HFF-Myc (cell line): ENCODE results near the gene RIN3.

Source experiments
- DNase-seq: peaks from one replicate; pipeline ENCODE4 v3.0.0-alpha.2; 2011; ENCODE audit warnings: low read depth; ENCODE audit errors: extremely low read depth
- H3K4me3 ChIP-seq: replicated peaks from 2 replicates; pipeline ENCODE4 v1.5.1; 2011; ENCODE audit warnings: low read depth, mild to moderate bottlenecking, control low read depth, low read length
- TF ChIP-seq, protein P1 (sequence below): IDR thresholded peaks from 2 replicates; pipeline ENCODE4 v1.5.1; 2012; ENCODE audit warnings: mild to moderate bottlenecking, low read depth, low read length, control low read depth; ENCODE audit errors: missing control alignments

Gene RIN3

DNA sequence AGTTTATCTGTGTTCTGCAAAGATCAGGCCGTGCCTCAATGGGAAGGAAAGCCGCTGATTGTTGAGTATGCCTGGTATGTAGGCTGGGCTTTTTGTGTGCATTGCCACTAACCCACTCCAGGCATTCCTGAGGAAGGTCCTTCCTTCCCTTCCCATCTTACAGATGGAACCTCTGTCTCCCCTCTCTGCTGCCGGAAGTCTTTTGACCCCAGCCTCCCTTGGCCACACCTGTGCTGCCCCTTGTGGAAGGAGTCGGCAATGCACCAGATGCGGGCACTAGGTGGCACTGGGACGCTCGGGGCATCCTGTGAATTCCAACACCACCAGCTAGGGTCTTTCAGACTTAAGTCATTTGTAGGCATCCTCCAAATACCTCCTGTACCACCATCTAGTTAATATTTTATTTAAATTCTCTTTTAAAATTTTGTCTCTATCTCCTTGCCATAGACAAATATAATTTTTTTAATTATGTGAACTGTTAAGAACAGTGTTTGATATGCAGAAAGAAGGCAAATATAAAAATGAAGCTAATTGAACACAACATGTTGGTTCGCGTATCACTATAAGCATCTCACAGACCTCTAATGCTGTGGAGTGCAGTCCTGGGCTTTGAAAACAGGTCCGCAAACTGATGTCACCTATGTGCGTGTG is 99.6 kb downstream of the RIN3 start:
- no peak for DNase-seq
- H3K4me3 ChIP-seq = no peak overlapping the region
- TF ChIP-seq, protein P1, sequence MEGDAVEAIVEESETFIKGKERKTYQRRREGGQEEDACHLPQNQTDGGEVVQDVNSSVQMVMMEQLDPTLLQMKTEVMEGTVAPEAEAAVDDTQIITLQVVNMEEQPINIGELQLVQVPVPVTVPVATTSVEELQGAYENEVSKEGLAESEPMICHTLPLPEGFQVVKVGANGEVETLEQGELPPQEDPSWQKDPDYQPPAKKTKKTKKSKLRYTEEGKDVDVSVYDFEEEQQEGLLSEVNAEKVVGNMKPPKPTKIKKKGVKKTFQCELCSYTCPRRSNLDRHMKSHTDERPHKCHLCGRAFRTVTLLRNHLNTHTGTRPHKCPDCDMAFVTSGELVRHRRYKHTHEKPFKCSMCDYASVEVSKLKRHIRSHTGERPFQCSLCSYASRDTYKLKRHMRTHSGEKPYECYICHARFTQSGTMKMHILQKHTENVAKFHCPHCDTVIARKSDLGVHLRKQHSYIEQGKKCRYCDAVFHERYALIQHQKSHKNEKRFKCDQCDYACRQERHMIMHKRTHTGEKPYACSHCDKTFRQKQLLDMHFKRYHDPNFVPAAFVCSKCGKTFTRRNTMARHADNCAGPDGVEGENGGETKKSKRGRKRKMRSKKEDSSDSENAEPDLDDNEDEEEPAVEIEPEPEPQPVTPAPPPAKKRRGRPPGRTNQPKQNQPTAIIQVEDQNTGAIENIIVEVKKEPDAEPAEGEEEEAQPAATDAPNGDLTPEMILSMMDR = peak; percentile 90

DNA sequence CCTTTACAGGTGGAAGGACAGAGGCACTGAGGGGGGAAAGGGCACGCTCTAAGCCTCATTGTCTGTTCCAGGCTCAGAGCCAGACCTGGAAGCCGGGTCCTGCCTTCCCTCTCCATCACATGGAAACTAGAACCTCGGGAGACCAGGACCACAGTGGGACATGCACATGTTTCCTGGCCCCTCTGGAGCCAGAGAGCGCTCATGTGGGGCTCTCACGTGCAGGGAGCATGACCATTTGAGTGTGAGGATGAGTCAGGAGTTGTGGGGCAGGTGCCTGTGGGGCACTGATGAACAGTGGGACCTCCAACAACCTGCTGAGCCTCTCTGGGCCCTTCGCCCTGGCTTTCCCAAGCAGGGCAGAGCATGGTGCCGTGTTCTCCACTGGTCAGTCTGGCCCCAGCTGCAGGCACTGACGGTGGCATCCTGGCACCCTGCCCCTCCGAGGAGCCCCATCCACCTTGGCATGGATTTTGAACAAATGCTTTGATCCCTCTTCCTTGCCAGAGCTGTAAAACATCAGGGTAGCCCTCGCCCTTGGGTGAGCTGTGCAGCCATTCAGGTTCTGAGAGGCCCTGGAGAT is 100.2 kb downstream of the RIN3 start:
- H3K4me3 ChIP-seq = no peak overlapping the region
- TF ChIP-seq, protein P1 = no peak
- no peak for DNase-seq

DNA sequence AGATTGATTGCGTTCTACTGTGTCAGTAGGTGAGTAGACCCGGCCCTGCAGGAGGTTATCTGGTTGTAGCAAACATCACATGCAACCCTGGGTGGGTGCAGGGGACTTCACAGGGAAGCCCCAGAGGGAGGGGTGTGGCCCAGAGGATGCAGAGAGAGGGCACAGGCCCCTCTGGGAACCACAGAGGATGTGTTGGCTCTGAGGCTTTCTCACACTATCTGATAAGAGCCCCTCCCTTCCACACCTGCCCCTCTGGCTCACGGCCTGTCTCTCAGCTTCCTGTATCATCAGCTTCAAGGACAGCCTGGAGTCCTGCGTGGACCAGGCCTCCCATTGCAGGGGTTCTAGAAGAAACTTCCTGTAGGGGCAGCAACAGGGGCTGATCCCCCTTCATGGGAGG is 101.9 kb downstream of the RIN3 start:
- H3K4me3 ChIP-seq = no peak overlapping the region
- DNase-seq = no peak
- TF ChIP-seq, protein P1 = no peak

DNA sequence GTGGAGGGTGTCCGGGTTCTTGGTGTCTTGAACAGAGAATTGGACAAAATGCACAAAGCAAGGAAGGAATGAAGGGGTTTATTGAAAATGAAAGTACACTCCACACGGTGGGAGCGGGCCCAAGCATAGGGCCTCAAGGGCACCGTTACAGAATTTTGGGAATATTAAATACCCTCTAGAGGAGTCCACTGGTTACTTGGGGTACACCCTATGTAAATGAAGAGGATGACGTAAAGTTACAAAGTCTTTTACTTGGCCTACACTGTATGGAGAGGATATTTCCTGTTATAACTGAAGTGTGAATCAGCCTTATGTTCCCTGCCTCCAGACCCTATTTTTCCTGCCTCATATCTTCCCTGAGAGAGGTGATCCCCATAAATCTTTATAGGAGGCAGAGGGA is 102.6 kb downstream of the RIN3 start:
- no peak overlapping the region for H3K4me3 ChIP-seq
- DNase-seq = no peak
- TF ChIP-seq, protein P1 = no peak

DNA sequence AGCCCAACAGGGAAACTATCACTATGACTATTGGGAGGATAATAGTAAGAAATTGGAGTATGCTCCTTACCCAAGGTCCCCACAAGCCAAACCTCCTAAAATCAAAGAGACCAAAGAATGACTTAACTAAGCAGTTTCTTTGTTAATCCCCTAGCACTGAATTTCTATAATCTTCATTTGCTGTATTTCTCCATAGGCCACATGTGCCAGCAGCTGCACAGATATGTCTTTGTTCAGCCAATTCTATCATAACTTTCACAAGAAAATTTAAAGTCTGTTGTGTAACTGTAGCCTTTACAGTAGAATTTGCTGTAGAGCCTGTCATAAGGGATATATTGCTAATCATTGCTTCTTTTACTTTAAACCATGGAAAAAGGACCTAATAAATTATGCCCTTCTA is 104.0 kb downstream of the RIN3 start:
- no peak for DNase-seq
- TF ChIP-seq, protein P1 = no peak
- H3K4me3 ChIP-seq = no peak overlapping the region

DNA sequence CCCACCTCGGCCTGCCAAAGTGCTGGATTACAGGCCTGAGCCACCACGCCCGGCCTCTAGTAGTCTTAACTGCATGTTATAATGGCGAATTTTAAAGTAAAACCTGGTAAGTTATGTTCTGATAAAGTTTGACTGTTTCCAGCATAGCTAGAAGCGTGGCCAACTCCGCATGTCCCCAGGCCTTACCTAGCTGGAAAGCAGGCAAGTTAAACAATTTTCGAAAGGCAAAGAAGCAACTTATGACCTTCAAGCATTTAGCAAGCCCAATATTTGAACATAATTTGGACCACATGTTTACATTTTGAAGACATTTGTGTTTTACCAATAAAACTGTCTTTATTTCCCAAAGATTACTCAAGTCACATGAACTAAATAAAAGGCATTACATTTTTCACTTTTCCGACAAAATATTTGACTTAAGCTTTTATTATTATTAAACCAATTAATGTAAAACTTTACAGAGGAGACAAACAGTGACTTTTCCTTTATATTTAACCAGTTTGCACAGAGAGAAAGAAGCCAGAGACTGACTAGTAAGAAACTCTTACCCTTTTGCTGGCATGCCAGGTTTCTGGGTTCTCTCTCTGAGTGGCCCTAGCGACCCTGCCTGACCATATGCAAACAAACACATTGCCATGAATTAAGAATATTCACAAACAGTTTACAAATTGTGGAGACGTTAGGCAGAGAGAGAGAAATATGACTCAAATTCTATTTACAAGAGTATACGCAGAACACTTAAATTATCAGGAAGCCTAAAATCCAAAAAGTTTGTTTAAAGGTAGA is 106.3 kb downstream of the RIN3 start:
- TF ChIP-seq, protein P1 = no peak
- no peak for DNase-seq
- H3K4me3 ChIP-seq = no peak overlapping the region
